GM12874 (cell line): Measurements from ENCODE around the gene CIZ1.

Source experiments
- CTCF ChIP-seq: IDR thresholded peaks from 2 replicates; pipeline ENCODE4 v1.5.1; 2011; ENCODE audit warnings: low read depth, mild to moderate bottlenecking, control low read depth, low read length, moderate library complexity; ENCODE audit not compliant: insufficient read depth

Gene CIZ1

GRCh38 chr9:128127568-128127989 lies 63.8 kb downstream of the CIZ1 start, which contains the start of gene PTGES2:
Gene PTGES2 (minus strand): TSS chr9:128127729. CDS start chr9:128127717, 12 bp downstream.
- no peak for TF ChIP-seq CTCF

- TF ChIP-seq CTCF: no peak
Measured at GRCh38 chr9:128125580-128126354, 65.6 kb downstream of the CIZ1 start.

GRCh38 chr9:128124873-128125579 lies 66.3 kb downstream of the CIZ1 start:
- TF ChIP-seq CTCF: peak; percentile 76

- no peak for TF ChIP-seq CTCF
Measured at GRCh38 chr9:128124451-128124850, 66.9 kb downstream of the CIZ1 start.

GRCh38 chr9:128123451-128124080 lies 67.8 kb downstream of the CIZ1 start:
- no peak for TF ChIP-seq CTCF

- TF ChIP-seq CTCF: no peak
Measured at GRCh38 chr9:128122809-128123175, 68.6 kb downstream of the CIZ1 start.

- no peak for TF ChIP-seq CTCF
Measured at GRCh38 chr9:128121924-128122808, 69.2 kb downstream of the CIZ1 start.
